A673 (cell line): Measurements from ENCODE around the gene DYNC1LI2.

Source experiments
- CTCF ChIP-seq: fragments of 300-800, 200-600 bp; sonication (generic); conservative IDR thresholded peaks from 2 replicates; pipeline ENCODE4 v1.5.1; 2017; ENCODE audit warnings: low read depth, mild to moderate bottlenecking, antibody characterized with exemption, low read length, moderate library complexity, mixed read lengths
- EZH2 ChIP-seq: fragments of 200-600 bp; sonication (generic); IDR thresholded peaks from 2 replicates; pipeline ENCODE4 v1.6.1; 2017; ENCODE audit warnings: borderline replicate concordance, low read depth, mild to moderate bottlenecking, mixed read lengths, antibody characterized with exemption, low read length; ENCODE audit not compliant: poor library complexity, severe bottlenecking

GRCh38 chr16:66751303-66751991 is at the start of gene DYNC1LI2:
- TF ChIP-seq CTCF = peak; percentile 67
- TF ChIP-seq EZH2 = no peak
